MM.1S (cell line): ENCODE measurements around the gene LRWD1.

Experiments used
- DNase-seq: peaks from one replicate; pipeline ENCODE4 v3.0.0-alpha.2; 2015
- H2AFZ ChIP-seq: fragments of 300-600 bp; sonication (generic); 2 replicates; pipeline ENCODE4 v1.6.0; 2016; ENCODE audit warnings: antibody characterized with exemption, low read length
- H3F3A ChIP-seq: fragments of 300-600 bp; sonication (generic); 2 replicates; pipeline ENCODE4 v1.6.1; 2016; ENCODE audit warnings: mild to moderate bottlenecking, antibody characterized with exemption, low read length, moderate library complexity, mixed read lengths; ENCODE audit not compliant: insufficient read depth
- H3K27ac ChIP-seq: fragments of 300-600 bp; sonication (generic); 2 replicates; pipeline ENCODE4 v1.5.1; 2016; ENCODE audit warnings: mild to moderate bottlenecking, low read length
- H3K27me3 ChIP-seq: fragments of 300-600 bp; sonication (generic); replicated peaks from 2 replicates; pipeline ENCODE4 v1.6.0; 2016; ENCODE audit warnings: low read length; ENCODE audit not compliant: insufficient read depth
- H3K36me3 ChIP-seq: fragments of 300-600 bp; sonication (generic); replicated peaks from 2 replicates; pipeline ENCODE4 v1.6.1; 2016; ENCODE audit warnings: mild to moderate bottlenecking, low read length, mixed read lengths; ENCODE audit not compliant: insufficient read depth
- H3K4me1 ChIP-seq: fragments of 300-600 bp; sonication (generic); 2 replicates; pipeline ENCODE4 v1.6.1; 2016; ENCODE audit warnings: low read length, mixed read lengths
- H3K4me2 ChIP-seq: fragments of 300-600 bp; sonication (generic); 2 replicates; pipeline ENCODE4 v1.6.0; 2016; ENCODE audit warnings: low read depth, low read length
- H3K4me3 ChIP-seq: fragments of 300-600 bp; sonication (generic); 2 replicates; pipeline ENCODE4 v1.5.1; 2016; ENCODE audit warnings: low read length, mixed read lengths
- H3K79me2 ChIP-seq: fragments of 300-600 bp; sonication (generic); 2 replicates; pipeline ENCODE4 v1.6.1; 2016; ENCODE audit warnings: mixed run types, low read length, mixed read lengths
- H3K9ac ChIP-seq: fragments of 300-600 bp; sonication (generic); 2 replicates; pipeline ENCODE4 v1.6.1; 2016; ENCODE audit warnings: low read length, mixed read lengths
- H3K9me2 ChIP-seq: fragments of 300-600 bp; sonication (generic); replicated peaks from 2 replicates; pipeline ENCODE4 v1.6.1; 2016; ENCODE audit warnings: mild to moderate bottlenecking, low read length, mixed read lengths; ENCODE audit not compliant: insufficient read depth
- H3K9me3 ChIP-seq: fragments of 300-600 bp; sonication (generic); replicated peaks from 2 replicates; pipeline ENCODE4 v1.6.1; 2016; ENCODE audit warnings: mild to moderate bottlenecking, low read length, mixed read lengths; ENCODE audit not compliant: insufficient read depth
- H4K20me1 ChIP-seq: fragments of 300-600 bp; sonication (generic); 2 replicates; pipeline ENCODE4 v1.6.1; 2016; ENCODE audit warnings: mild to moderate bottlenecking, low read length, moderate library complexity, mixed read lengths; ENCODE audit not compliant: insufficient read depth
- EZH2 ChIP-seq: fragments of 300-600 bp; sonication (generic); optimal IDR thresholded peaks from 2 replicates; pipeline ENCODE3; 2017; ENCODE audit warnings: low read depth, mild to moderate bottlenecking, antibody characterized with exemption, low read length, mixed read lengths
- EZH2phosphoT487 ChIP-seq: fragments of 300-600 bp; sonication (generic); IDR thresholded peaks from 2 replicates; pipeline ENCODE4 v1.6.1; 2018; ENCODE audit warnings: antibody characterized with exemption, low read length
- TF ChIP-seq, protein P1 (sequence below): fragments of 300-600 bp; sonication (generic); IDR thresholded peaks from 2 replicates; pipeline ENCODE4 v1.5.1; 2016; ENCODE audit warnings: antibody characterized with exemption, low read length, mixed read lengths

Gene LRWD1

GRCh38 chr7:102464577-102465280 lies at the start of gene LRWD1, which contains the start of gene ALKBH4:
LRWD1 (plus strand) TSS chr7:102464984; CDS start chr7:102465081, 97 bp downstream.
ALKBH4 (minus strand) TSS chr7:102464863; CDS start chr7:102464836, 27 bp downstream.
- H3K9me2 ChIP-seq = no peaks in the 10 kb centered on the region
- H3K36me3 ChIP-seq = no peaks in the 10 kb centered on the region
- H3K4me2 ChIP-seq = peak within 1 kb of the TSS; percentile 98
- H3K27ac ChIP-seq = peak within 1 kb of the TSS; percentile 78; the same call in 1 of the 2 replicates
- H3F3A ChIP-seq = peaks cover 11% of the 10 kb centered on the region
- H3K4me1 ChIP-seq = peaks cover 10% of the 10 kb centered on the region; the same call in 1 of the 2 replicates
- H3K9ac ChIP-seq = peak within 1 kb of the TSS; percentile 88
- H2AFZ ChIP-seq = peak within 1 kb of the TSS; percentile 99
- H3K79me2 ChIP-seq = peaks cover 72% of the 10 kb centered on the region
- H3K27me3 ChIP-seq = no peaks in the 10 kb centered on the region
- TF ChIP-seq EZH2phosphoT487 = no peak
- TF ChIP-seq, protein P1, sequence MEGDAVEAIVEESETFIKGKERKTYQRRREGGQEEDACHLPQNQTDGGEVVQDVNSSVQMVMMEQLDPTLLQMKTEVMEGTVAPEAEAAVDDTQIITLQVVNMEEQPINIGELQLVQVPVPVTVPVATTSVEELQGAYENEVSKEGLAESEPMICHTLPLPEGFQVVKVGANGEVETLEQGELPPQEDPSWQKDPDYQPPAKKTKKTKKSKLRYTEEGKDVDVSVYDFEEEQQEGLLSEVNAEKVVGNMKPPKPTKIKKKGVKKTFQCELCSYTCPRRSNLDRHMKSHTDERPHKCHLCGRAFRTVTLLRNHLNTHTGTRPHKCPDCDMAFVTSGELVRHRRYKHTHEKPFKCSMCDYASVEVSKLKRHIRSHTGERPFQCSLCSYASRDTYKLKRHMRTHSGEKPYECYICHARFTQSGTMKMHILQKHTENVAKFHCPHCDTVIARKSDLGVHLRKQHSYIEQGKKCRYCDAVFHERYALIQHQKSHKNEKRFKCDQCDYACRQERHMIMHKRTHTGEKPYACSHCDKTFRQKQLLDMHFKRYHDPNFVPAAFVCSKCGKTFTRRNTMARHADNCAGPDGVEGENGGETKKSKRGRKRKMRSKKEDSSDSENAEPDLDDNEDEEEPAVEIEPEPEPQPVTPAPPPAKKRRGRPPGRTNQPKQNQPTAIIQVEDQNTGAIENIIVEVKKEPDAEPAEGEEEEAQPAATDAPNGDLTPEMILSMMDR = peak; percentile 21; the same call in 1 of the 2 replicates
- H4K20me1 ChIP-seq = no peaks in the 10 kb centered on the region
- DNase-seq = peak; percentile 95
- peak within 1 kb of the TSS; percentile 100 for H3K4me3 ChIP-seq
- H3K9me3 ChIP-seq = no peaks in the 10 kb centered on the region

- Histone ChIP-seq H3K36me3 (peaks cover 5% of the 10 kb centered on the region), H3K9me3 (no peaks in the 10 kb centered on the region), H3F3A (no peaks in the 10 kb centered on the region), H3K79me2 (peaks cover 69% of the 10 kb centered on the region), H3K9ac (no peak overlapping the region), H4K20me1 (no peaks in the 10 kb centered on the region), H3K9me2 (no peaks in the 10 kb centered on the region), H3K4me1 (no peaks in the 10 kb centered on the region), H3K4me2 (no peak overlapping the region), H3K27me3 (no peaks in the 10 kb centered on the region), H2AFZ (no peak overlapping the region), H3K4me3 (no peak overlapping the region), H3K27ac (no peak overlapping the region)
- DNase-seq = no peak
- TF ChIP-seq EZH2phosphoT487 = no peak
- TF ChIP-seq, protein P1 = no peak
- TF ChIP-seq EZH2 = no peak
Observed at GRCh38 chr7:102415685-102416225, 49.0 kb upstream of the LRWD1 start.

GRCh38 chr7:102416406-102416805 lies 48.4 kb upstream of the LRWD1 start:
- Histone ChIP-seq H3K9me2 (no peaks in the 10 kb centered on the region), H2AFZ (no peak overlapping the region), H3K9me3 (no peaks in the 10 kb centered on the region), H4K20me1 (no peaks in the 10 kb centered on the region), H3K27me3 (no peaks in the 10 kb centered on the region), H3K27ac (no peak overlapping the region), H3K4me2 (no peak overlapping the region), H3K79me2 (peaks cover 65% of the 10 kb centered on the region), H3K4me3 (no peak overlapping the region), H3F3A (no peaks in the 10 kb centered on the region), H3K9ac (no peak overlapping the region), H3K4me1 (no peaks in the 10 kb centered on the region), H3K36me3 (peaks cover 6% of the 10 kb centered on the region)
- DNase-seq = no peak
- TF ChIP-seq, protein P1 = no peak
- TF ChIP-seq EZH2phosphoT487 = no peak
- TF ChIP-seq EZH2 = no peak
